ENCODE measurements around the gene PFKL. TPM values are rescaled to one million over a fixed set of nuclear protein-coding genes. Genes with fewer than 3 reads are reported as not detected.
"Not testable (repeated sequence)": the region's sequence is repeated elsewhere in the genome, so short reads cannot be mapped to it uniquely, and the experiment has no call there.

Gene PFKL
- polyA plus RNA-seq, 1 donor (not counting 4 experiments of a cell fraction or from before 2014, with no cell fraction given) = 46.6 TPM

DNA sequence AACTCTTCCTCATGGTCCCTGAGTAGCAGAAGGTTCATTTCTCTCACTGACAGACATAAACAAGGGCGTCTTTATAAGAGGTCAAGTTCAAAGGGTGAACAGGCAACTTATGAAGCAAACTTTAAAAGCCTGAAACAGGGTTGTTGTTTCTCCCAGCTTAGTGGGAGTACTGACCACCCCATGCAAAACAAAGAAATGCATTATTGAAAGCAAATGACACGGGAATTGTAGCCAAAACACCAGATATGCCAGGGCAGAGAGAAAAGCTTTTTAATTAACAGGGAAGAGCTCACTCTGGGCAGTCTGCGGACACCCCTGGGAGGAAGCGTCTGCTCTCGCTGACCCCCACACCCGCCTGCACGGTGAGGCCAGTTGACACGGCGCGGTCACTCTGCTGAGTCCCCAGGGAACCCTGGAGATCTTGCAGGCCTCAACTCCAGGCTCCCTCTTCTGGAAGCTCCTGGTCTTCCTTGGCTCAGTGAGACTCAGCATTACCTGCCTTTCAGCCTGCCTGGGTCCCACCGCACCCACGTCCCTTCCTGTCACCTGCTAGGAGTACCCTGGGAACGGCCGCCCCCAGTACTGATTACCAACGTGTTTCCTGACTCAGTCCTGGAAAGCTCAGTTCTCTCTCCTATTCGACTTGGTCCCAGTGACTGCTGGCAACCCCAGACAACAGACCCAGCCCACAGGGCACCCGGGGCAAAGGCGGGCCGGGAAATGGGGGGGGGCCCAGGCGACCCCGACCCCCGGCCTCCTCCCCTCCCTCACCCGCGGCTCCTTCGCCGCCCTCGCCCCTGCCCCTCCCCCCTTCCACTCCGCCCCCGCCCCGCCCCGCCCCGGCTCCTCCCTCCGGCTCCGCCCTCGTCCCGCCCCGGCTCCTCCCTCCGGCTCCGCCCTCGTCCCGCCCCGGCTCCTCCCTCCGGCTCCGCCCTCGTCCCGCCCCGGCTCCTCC, 38.4 kb downstream of the PFKL start:
- H3K9ac ChIP-seq (ENCODE audit: control insufficient read depth, extremely low read depth, insufficient read depth, low read length) = no peak overlapping the region
- H3K4me3 ChIP-seq (ENCODE audit: control insufficient read depth in 2 of 3, extremely low read depth in 1 of 3, insufficient read depth in 2 of 3, low read depth in 1 of 3, low read length in 3 of 3) = peak overlapping the region; percentile 35 to 37 (median 37)
- TF ChIP-seq, protein P1, sequence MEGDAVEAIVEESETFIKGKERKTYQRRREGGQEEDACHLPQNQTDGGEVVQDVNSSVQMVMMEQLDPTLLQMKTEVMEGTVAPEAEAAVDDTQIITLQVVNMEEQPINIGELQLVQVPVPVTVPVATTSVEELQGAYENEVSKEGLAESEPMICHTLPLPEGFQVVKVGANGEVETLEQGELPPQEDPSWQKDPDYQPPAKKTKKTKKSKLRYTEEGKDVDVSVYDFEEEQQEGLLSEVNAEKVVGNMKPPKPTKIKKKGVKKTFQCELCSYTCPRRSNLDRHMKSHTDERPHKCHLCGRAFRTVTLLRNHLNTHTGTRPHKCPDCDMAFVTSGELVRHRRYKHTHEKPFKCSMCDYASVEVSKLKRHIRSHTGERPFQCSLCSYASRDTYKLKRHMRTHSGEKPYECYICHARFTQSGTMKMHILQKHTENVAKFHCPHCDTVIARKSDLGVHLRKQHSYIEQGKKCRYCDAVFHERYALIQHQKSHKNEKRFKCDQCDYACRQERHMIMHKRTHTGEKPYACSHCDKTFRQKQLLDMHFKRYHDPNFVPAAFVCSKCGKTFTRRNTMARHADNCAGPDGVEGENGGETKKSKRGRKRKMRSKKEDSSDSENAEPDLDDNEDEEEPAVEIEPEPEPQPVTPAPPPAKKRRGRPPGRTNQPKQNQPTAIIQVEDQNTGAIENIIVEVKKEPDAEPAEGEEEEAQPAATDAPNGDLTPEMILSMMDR (optimal IDR thresholded peaks at IDR 0.05 in 1 of 3, IDR thresholded peaks at IDR 0.05 in 1 of 3, conservative IDR thresholded peaks at IDR 0.05 in 1 of 3; ENCODE audit: extremely low read depth in 1 of 3, insufficient read depth in 2 of 3, low read length in 3 of 3) = peak; percentile 43 to 56 (median 48)
- TF ChIP-seq EZH2 (IDR thresholded peaks at IDR 0.05; ENCODE audit: low read length) = no peak
- DNase-seq (ENCODE audit: low read depth, low spot score) (peak; percentile 17), FAIRE-seq (no peak)
- no peaks in the 10 kb centered on the region for H3K27me3 ChIP-seq (ENCODE audit: control insufficient read depth, extremely low read depth, insufficient read depth, low read length)
- H3K4me1 ChIP-seq (ENCODE audit: control insufficient read depth, extremely low read depth, insufficient read depth, low read length) = peaks cover 10% of the 10 kb centered on the region
- H3K9me3 ChIP-seq (ENCODE audit: control insufficient read depth, low read depth, low read length) = no peaks in the 10 kb centered on the region
- no peak overlapping the region for H3K27ac ChIP-seq (ENCODE audit: control insufficient read depth, insufficient read depth, low read length)
- H4K20me1 ChIP-seq (ENCODE audit: control insufficient read depth, extremely low read depth, insufficient read depth, low read length) = no peaks in the 10 kb centered on the region
- H3K9me1 ChIP-seq (ENCODE audit: control insufficient read depth, extremely low read depth, insufficient read depth, low read length) = no peaks in the 10 kb centered on the region
- H2AFZ ChIP-seq (ENCODE audit: control insufficient read depth, low read length) = peak overlapping the region; percentile 53
- dilution Hi-C loops (cut with MboI; ENCODE audit: extremely low pct_ligation_motif_present, low sequenced_read_pairs) = no loop called here
- peak overlapping the region; percentile 72 for H3K4me2 ChIP-seq (ENCODE audit: control insufficient read depth, extremely low read depth, insufficient read depth, low read depth, low read length)
- H3K36me3 ChIP-seq (ENCODE audit: control insufficient read depth in 2 of 2, extremely low read depth in 1 of 2, insufficient read depth in 2 of 2, low read length in 2 of 2) = no peaks in the 10 kb centered on the region
- no peaks in the 10 kb centered on the region for H3K79me2 ChIP-seq (ENCODE audit: control insufficient read depth, insufficient read depth, low read length)

DNA sequence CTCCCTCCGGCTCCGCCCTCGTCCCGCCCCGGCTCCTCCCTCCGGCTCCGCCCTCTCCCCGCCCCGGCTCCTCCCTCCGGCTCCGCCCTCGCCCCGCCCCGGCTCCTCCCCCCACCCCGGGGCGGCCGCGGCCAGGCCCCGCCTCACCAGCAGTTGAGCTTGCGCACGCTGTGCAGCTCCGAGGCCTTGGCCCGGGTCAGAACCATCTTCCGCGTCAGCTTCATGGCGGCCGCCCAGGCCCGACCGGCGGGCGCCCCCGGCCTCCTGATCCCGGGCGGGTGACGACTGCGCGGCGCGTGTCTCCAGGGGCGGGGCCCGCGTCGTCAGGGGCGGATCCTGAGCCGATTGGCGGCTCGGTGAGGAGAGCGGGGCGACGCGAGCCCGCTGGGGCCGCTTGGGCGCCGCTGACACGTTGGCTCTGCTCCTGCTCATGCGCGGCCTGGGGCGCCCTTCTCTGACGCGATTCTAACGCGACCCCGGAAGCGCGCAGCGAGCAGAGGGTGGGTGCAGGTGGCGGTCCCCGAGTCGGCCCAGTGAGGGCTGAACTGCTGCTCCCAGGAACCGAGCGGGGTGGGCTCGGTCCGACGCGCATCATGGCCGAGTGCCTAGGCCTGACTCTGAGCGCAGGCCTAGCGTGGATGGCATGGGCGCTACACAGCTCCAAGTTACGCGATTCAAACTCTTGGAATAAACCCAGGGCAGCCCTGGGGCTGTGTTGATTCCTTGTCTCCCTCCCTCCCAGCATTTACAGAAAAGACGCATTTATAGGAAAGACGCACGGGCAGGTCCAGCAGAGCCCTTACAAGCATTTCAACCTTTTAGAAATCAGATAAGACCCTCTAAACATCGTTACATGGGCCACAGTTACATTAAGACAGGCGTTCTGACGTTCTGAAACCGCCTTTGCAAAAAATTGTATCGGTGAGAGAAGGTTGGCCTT, 39.4 kb downstream of the PFKL start, which contains the start of gene CFAP410:
Gene CFAP410 (minus strand): TSS at position 420 of the 940 bp plus-strand sequence. CDS start 196 bp downstream, at position 224.
- FAIRE-seq (no peak), DNase-seq (ENCODE audit: low read depth, low spot score) (peak; percentile 69)
- Histone ChIP-seq H3K27ac (ENCODE audit: control insufficient read depth, insufficient read depth, low read length) (peak within 1 kb of the TSS; percentile 93), H3K9ac (ENCODE audit: control insufficient read depth, extremely low read depth, insufficient read depth, low read length) (peak within 1 kb of the TSS; percentile 98), H3K9me3 (ENCODE audit: control insufficient read depth, low read depth, low read length) (no peaks in the 10 kb centered on the region), H3K27me3 (ENCODE audit: control insufficient read depth, extremely low read depth, insufficient read depth, low read length) (no peaks in the 10 kb centered on the region), H3K79me2 (ENCODE audit: control insufficient read depth, insufficient read depth, low read length) (no peaks in the 10 kb centered on the region), H3K4me3 (ENCODE audit: control insufficient read depth in 2 of 3, extremely low read depth in 1 of 3, insufficient read depth in 2 of 3, low read depth in 1 of 3, low read length in 3 of 3) (peak within 1 kb of the TSS; percentile 86 to 90 (median 89)), H4K20me1 (ENCODE audit: control insufficient read depth, extremely low read depth, insufficient read depth, low read length) (no peaks in the 10 kb centered on the region), H3K4me1 (ENCODE audit: control insufficient read depth, extremely low read depth, insufficient read depth, low read length) (peaks cover 10% of the 10 kb centered on the region), H3K36me3 (ENCODE audit: control insufficient read depth in 2 of 2, extremely low read depth in 1 of 2, insufficient read depth in 2 of 2, low read length in 2 of 2) (no peaks in the 10 kb centered on the region), H3K9me1 (ENCODE audit: control insufficient read depth, extremely low read depth, insufficient read depth, low read length) (no peaks in the 10 kb centered on the region), H3K4me2 (ENCODE audit: control insufficient read depth, extremely low read depth, insufficient read depth, low read depth, low read length) (peak within 1 kb of the TSS; percentile 99), H2AFZ (ENCODE audit: control insufficient read depth, low read length) (peak within 1 kb of the TSS; percentile 95)
- TF ChIP-seq, protein P1 (optimal IDR thresholded peaks at IDR 0.05 in 1 of 3, IDR thresholded peaks at IDR 0.05 in 1 of 3, conservative IDR thresholded peaks at IDR 0.05 in 1 of 3; ENCODE audit: extremely low read depth in 1 of 3, insufficient read depth in 2 of 3, low read length in 3 of 3) = no peak
- TF ChIP-seq EZH2 (IDR thresholded peaks at IDR 0.05; ENCODE audit: low read length) = no peak
- dilution Hi-C loops (cut with MboI; ENCODE audit: extremely low pct_ligation_motif_present, low sequenced_read_pairs) = no loop called here

DNA sequence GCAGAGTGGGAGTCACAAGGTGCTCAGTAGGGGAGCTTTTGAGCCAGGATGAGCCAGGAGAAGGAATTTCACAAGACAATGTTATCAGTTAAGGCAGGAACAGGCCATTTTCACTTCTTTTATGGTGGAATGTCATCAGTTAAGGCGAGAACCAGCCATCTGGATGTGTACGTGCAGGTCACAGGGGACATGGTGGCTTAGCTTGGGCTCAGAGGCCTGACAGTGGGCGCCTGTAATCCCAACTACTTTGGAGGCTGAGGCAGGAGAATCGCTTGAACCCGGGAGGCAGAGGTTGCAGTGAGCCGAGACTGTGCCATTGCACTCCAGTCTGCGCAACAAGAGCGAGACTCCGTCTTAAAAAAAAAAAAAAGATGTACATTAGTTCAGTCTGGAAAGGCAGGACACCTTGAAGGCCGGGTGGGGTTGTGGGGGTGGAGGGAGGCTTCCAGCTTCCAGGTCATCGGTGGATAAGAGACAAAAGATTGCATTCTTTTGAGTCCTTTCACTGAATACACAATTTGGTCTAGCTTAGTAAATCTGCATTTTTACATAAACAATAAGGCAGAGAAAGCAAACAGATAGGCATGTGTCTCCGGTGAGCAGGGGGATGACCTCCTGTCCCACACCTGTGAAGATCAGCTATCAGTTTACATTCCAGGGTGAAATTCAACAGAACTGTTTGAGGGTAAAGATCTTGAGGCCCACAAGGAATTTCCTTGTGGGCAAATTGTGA, 42.0 kb downstream of the PFKL start:
- FAIRE-seq; dilution Hi-C loops (cut with MboI; ENCODE audit: extremely low pct_ligation_motif_present, low sequenced_read_pairs): not testable (repeated sequence)

More for the DNA sequence above, 42.0 kb downstream of the PFKL start:
- H3K4me2 ChIP-seq (ENCODE audit: control insufficient read depth, extremely low read depth, insufficient read depth, low read depth, low read length); H2AFZ ChIP-seq (ENCODE audit: control insufficient read depth, low read length); H3K79me2 ChIP-seq (ENCODE audit: control insufficient read depth, insufficient read depth, low read length); H3K9me1 ChIP-seq (ENCODE audit: control insufficient read depth, extremely low read depth, insufficient read depth, low read length); H4K20me1 ChIP-seq (ENCODE audit: control insufficient read depth, extremely low read depth, insufficient read depth, low read length); H3K36me3 ChIP-seq (ENCODE audit: control insufficient read depth in 2 of 2, extremely low read depth in 1 of 2, insufficient read depth in 2 of 2, low read length in 2 of 2); H3K9me3 ChIP-seq (ENCODE audit: control insufficient read depth, low read depth, low read length); H3K9ac ChIP-seq (ENCODE audit: control insufficient read depth, extremely low read depth, insufficient read depth, low read length); H3K27me3 ChIP-seq (ENCODE audit: control insufficient read depth, extremely low read depth, insufficient read depth, low read length); DNase-seq (ENCODE audit: low read depth, low spot score); H3K4me3 ChIP-seq (ENCODE audit: control insufficient read depth in 2 of 3, extremely low read depth in 1 of 3, insufficient read depth in 2 of 3, low read depth in 1 of 3, low read length in 3 of 3); H3K27ac ChIP-seq (ENCODE audit: control insufficient read depth, insufficient read depth, low read length): not testable (repeated sequence)
- H3K4me1 ChIP-seq (ENCODE audit: control insufficient read depth, extremely low read depth, insufficient read depth, low read length) = peaks cover 10% of the 10 kb centered on the region

Data from keratinocyte (primary cell).